PC-3 (cell line): Measurements from ENCODE around the gene SGCD.

Experiments used
- CTCF ChIP-seq: fragments of 300-600 bp; sonication (generic); conservative IDR thresholded peaks from 2 replicates; pipeline ENCODE4 v1.5.1; 2017; ENCODE audit warnings: antibody characterized with exemption, low read depth, mild to moderate bottlenecking, low read length
- EZH2 ChIP-seq: fragments of 300-600 bp; sonication (generic); IDR thresholded peaks from one replicate; pipeline ENCODE4 v1.6.1; 2017; ENCODE audit warnings: antibody characterized with exemption, mild to moderate bottlenecking, low read length; ENCODE audit not compliant: unreplicated experiment
- EZH2phosphoT487 ChIP-seq: fragments of 300-600 bp; sonication (generic); IDR thresholded peaks from 2 replicates; pipeline ENCODE4 v1.6.1; 2018; ENCODE audit warnings: mild to moderate bottlenecking, antibody characterized with exemption, low read length, borderline replicate concordance

- no peak for TF ChIP-seq CTCF
- TF ChIP-seq EZH2 = no peak
- no peak for TF ChIP-seq EZH2phosphoT487
Observed at GRCh38 chr5:156655732-156656131, 328.8 kb downstream of the SGCD start.
